K562 (cell line): Measurements from ENCODE around the gene GORASP1. TPM values are rescaled to one million over a fixed set of nuclear protein-coding genes. Genes with fewer than 3 reads are reported as not detected.
A peak's percentile ranks its signal among the peaks of the same experiment; 100 is the strongest.

ENCODE experiments used
- ELF1 ChIP-seq: fragments of 200-800 bp; sonication (Bioruptor generic); IDR thresholded peaks from 2 replicates; pipeline ENCODE4 v1.6.1; 2016; ENCODE audit warnings: missing genetic modification characterization, missing compliant biosample characterization
- FOXP4 ChIP-seq: sonication (generic); formaldehyde crosslinking; IDR thresholded peaks from 2 replicates; pipeline ENCODE4 v1.8.0; 2022; ENCODE audit warnings: mild to moderate bottlenecking, missing genetic modification reagents, borderline replicate concordance
- HEY1 ChIP-seq: fragments of 250-450 bp; sonication (Bioruptor Pico); IDR thresholded peaks from 2 replicates; pipeline ENCODE4 v1.5.0; 2020; ENCODE audit warnings: mild to moderate bottlenecking, moderate library complexity, borderline replicate concordance
- KHSRP ChIP-seq: fragments of 450-650 bp; IDR thresholded peaks from 2 replicates; pipeline ENCODE4 v1.6.1; 2017
- MBD2 ChIP-seq: sonication (generic); IDR thresholded peaks from 2 replicates; pipeline ENCODE4 v1.6.1; 2016; ENCODE audit warnings: low read depth, borderline replicate concordance
- MED1 ChIP-seq: sonication (generic); formaldehyde crosslinking; IDR thresholded peaks from 2 replicates; pipeline ENCODE4 v1.8.1; 2023; ENCODE audit warnings: missing genetic modification reagents, borderline replicate concordance
- NEUROD1 ChIP-seq: fragments of 150-350 bp; IDR thresholded peaks from 2 replicates; pipeline ENCODE4 v1.6.1; 2014; ENCODE audit warnings: borderline replicate concordance, low read length, low read depth; ENCODE audit not compliant: partially characterized antibody
- PATZ1 ChIP-seq: fragments of 250-450 bp; sonication (Bioruptor Pico); IDR thresholded peaks from 2 replicates; pipeline ENCODE4 v1.5.0; 2020; ENCODE audit warnings: mild to moderate bottlenecking, borderline replicate concordance
- PHB2 ChIP-seq: fragments of 450-650 bp; IDR thresholded peaks from 2 replicates; pipeline ENCODE4 v1.6.1; 2017; ENCODE audit warnings: low read depth
- PKNOX1 ChIP-seq: fragments of 450-650 bp; IDR thresholded peaks from 2 replicates; pipeline ENCODE4 v1.6.1; 2016
- POLR2A ChIP-seq: fragments of 450-650 bp; conservative IDR thresholded peaks from 2 replicates; pipeline ENCODE4 v1.6.1; 2016
- POLR2AphosphoS5 ChIP-seq: IDR thresholded peaks from 2 replicates; pipeline ENCODE4 v1.6.1; 2011; ENCODE audit warnings: mild to moderate bottlenecking, low read depth, low read length, moderate library complexity; ENCODE audit not compliant: control insufficient read depth, insufficient read depth
- RBBP5 ChIP-seq: fragments of 200-600 bp; sonication (generic); IDR thresholded peaks from 2 replicates; pipeline ENCODE4 v1.6.1; 2012; ENCODE audit warnings: borderline replicate concordance, mild to moderate bottlenecking, low read length, control low read depth, inconsistent platforms; ENCODE audit not compliant: insufficient read depth, poor library complexity, severe bottlenecking
- RBM17 ChIP-seq: fragments of 200-400 bp; formaldehyde crosslinking; IDR thresholded peaks from 2 replicates; pipeline ENCODE4 v1.6.1; 2017; ENCODE audit warnings: low read depth, mild to moderate bottlenecking, low read length, borderline replicate concordance
- SMARCB1 ChIP-seq: IDR thresholded peaks from 2 replicates; pipeline ENCODE4 v1.6.1; 2011; ENCODE audit warnings: improper control_type of control experiment, low read depth; ENCODE audit not compliant: insufficient read length
- STAT5B ChIP-seq: fragments of 250-450 bp; sonication (Bioruptor Pico); IDR thresholded peaks from 2 replicates; pipeline ENCODE4 v1.8.0; 2021; ENCODE audit warnings: mild to moderate bottlenecking, inconsistent platforms
- TBL1XR1 ChIP-seq, 2 experiments: IDR thresholded peaks; 2 replicates each; pipeline ENCODE4 v1.6.1; 2012; ENCODE audit warnings: improper control_type of control experiment in 2 of 2, low read length in 2 of 2, mild to moderate bottlenecking in 1 of 2
- TCF7 ChIP-seq: sonication (generic); IDR thresholded peaks from 2 replicates; pipeline ENCODE4 v1.6.1; 2016; ENCODE audit warnings: antibody characterized with exemption, borderline replicate concordance
- TRIM25 ChIP-seq: fragments of 450-650 bp; IDR thresholded peaks from 2 replicates; pipeline ENCODE4 v1.7.0; 2016; ENCODE audit warnings: borderline replicate concordance
- ZBTB1 ChIP-seq: sonication (generic); formaldehyde crosslinking; IDR thresholded peaks from 2 replicates; pipeline ENCODE4 v1.8.1; 2023; ENCODE audit warnings: missing genetic modification reagents, low read depth, mild to moderate bottlenecking, borderline replicate concordance
- ZNF384 ChIP-seq: IDR thresholded peaks from 2 replicates; pipeline ENCODE4 v1.6.1; 2012; ENCODE audit warnings: low read depth, low read length, improper control_type of control experiment
- ZNF717 ChIP-seq: fragments of 250-450 bp; sonication (Bioruptor Pico); IDR thresholded peaks from 2 replicates; pipeline ENCODE4 v1.5.0; 2021
- ZNF77 ChIP-seq: fragments of 250-450 bp; sonication (Bioruptor Pico); IDR thresholded peaks from 2 replicates; pipeline ENCODE4 v1.5.0; 2020
- polyA plus RNA-seq, 8 experiments: library from polyadenylated mRNA; depleted of rRNA in 4 of 8; stranded (reverse) in 5 of 8; unstranded in 3 of 8; fragments of >200 nt; fragmentation: Nextera tagmentation in 2 of 8; fragmentation: Illumina TruSeq in 1 of 8; extraction: Ambion mirVana in 2 of 8; extraction: Trizol in 1 of 8; gene quantifications; 2 replicates each; pipeline versions ENCODE4 v1.2.1 to v1.2.3, GENCODE V29; 2011 to 2014; ENCODE audit warnings: inconsistent platforms in 1 of 8, missing spikeins in 1 of 8
- total RNA-seq, 7 experiments: library from RNA; depleted of rRNA in 6 of 7; stranded (reverse); fragments of >200 nt in 6 of 7; fragmentation: Illumina TruSeq in 2 of 7; extraction: Trizol in 2 of 7; gene quantifications; 2 replicates each; pipeline versions ENCODE4 v1.2.1 to v1.2.3, GENCODE V29; 2011 to 2021; ENCODE audit warnings: low replicate concordance in 1 of 7

GORASP1 gene
- total and polyA plus RNA-seq, 9 of the 15 experiments (the other 6 are each of a cell fraction or from before 2014, with no cell fraction given), result 8.4 to 87.9 (median 67.6) TPM

GRCh38 chr3:39154280-39155021, 47.0 kb upstream of the GORASP1 start (continued):
- TF ChIP-seq HEY1 (CRISPR knock-in tag), result no peak
- peak; percentile 78 for TF ChIP-seq PKNOX1
- TF ChIP-seq SMARCB1, result no peak
- no peak for TF ChIP-seq RBBP5
- TF ChIP-seq TCF7, result no peak
- TF ChIP-seq ZNF717 (CRISPR knock-in tag), result no peak
- no peak for TF ChIP-seq PHB2
- TF ChIP-seq FOXP4 (CRISPR knock-in tag), result no peak
- TF ChIP-seq ELF1, result no peak
- peak; percentile 77 for TF ChIP-seq POLR2A
- no peak for TF ChIP-seq ZNF77
- TF ChIP-seq NEUROD1, result peak; percentile 18
- TF ChIP-seq PATZ1 (CRISPR knock-in tag), result no peak
- no peak for TF ChIP-seq ZBTB1
- no peak for TF ChIP-seq MBD2
- TF ChIP-seq STAT5B (CRISPR knock-in tag), result no peak
- TF ChIP-seq TRIM25, result no peak
- peak; percentile 29; the same call in 1 of the 2 replicates for TF ChIP-seq POLR2AphosphoS5
- TF ChIP-seq TBL1XR1 (IDR thresholded peaks at IDR 0.05; ENCODE audit: low read length in 2 of 2), result no peak
- TF ChIP-seq RBM17, result no peak
- no peak for TF ChIP-seq ZNF384
- TF ChIP-seq MED1, result no peak
- no peak for TF ChIP-seq KHSRP
